OCI-LY7 (cell line): Measurements from ENCODE around the gene SLAMF8. TPM values are rescaled to one million over a fixed set of nuclear protein-coding genes. Genes with fewer than 3 reads are reported as not detected.

ENCODE experiments used
- Bru-seq: library from RNA; stranded (reverse); fragments of 400-500 nt; gene quantifications from one replicate; lab custom pipeline; 2021; lab: Mats Ljungman, UMichigan
- BruChase-seq, 2 experiments: library from RNA; stranded (reverse); fragments of 400-500 nt; gene quantifications; one replicate each; lab custom pipeline; 2021; lab: Mats Ljungman, UMichigan
- BruUV-seq: library from RNA; stranded (reverse); fragments of 400-500 nt; replicated peaks from 2 replicates; lab custom pipeline; 2021; lab: Mats Ljungman, UMichigan
- CTCF ChIA-PET: fragments of 300-600 bp; sonication (Branson Sonifier 250); formaldehyde crosslinking; loops from one replicate; lab custom pipeline; 2022; ENCODE audit warnings: antibody characterized with exemption; ENCODE audit not compliant: unreplicated experiment; lab: Charles Lee
- POLR2A ChIA-PET: fragments of 300-600 bp; sonication (Branson Sonifier 250); formaldehyde crosslinking; loops from one replicate; lab custom pipeline; 2022; ENCODE audit warnings: antibody characterized with exemption; lab: Charles Lee
- DNase-seq: peaks from one replicate; pipeline ENCODE4 v3.0.0-alpha.2; 2015; ENCODE audit warnings: low spot score
- H2AFZ ChIP-seq: fragments of 200-600 bp; sonication (generic), shearing (Covaris generic); 2 replicates; pipeline ENCODE4 v1.6.1; 2014; ENCODE audit warnings: mild to moderate bottlenecking, antibody characterized with exemption, low read length, moderate library complexity
- H3K27ac ChIP-seq: fragments of 200-600 bp; sonication (generic); 2 replicates; pipeline ENCODE4 v1.5.1; 2014; ENCODE audit warnings: mixed run types, low read depth, mild to moderate bottlenecking, moderate library complexity, low read length, inconsistent platforms; ENCODE audit not compliant: poor library complexity, severe bottlenecking
- H3K36me3 ChIP-seq: fragments of 200-600 bp; sonication (generic); 2 replicates; pipeline ENCODE4 v1.6.1; 2014; ENCODE audit warnings: mild to moderate bottlenecking, antibody characterized with exemption, low read length, moderate library complexity, mixed read lengths; ENCODE audit not compliant: insufficient read depth
- H3K4me1 ChIP-seq: fragments of 200-600 bp; sonication (generic); 2 replicates; pipeline ENCODE4 v1.5.1; 2014; ENCODE audit warnings: mild to moderate bottlenecking, low read length; ENCODE audit not compliant: insufficient read depth, poor library complexity, severe bottlenecking
- H3K4me2 ChIP-seq: fragments of 200-600 bp; sonication (generic); 2 replicates; pipeline ENCODE4 v1.6.1; 2014; ENCODE audit warnings: mild to moderate bottlenecking, low read length
- H3K4me3 ChIP-seq: fragments of 200-600 bp; sonication (generic); 2 replicates; pipeline ENCODE4 v1.5.1; 2014; ENCODE audit warnings: mild to moderate bottlenecking, low read depth, low read length; ENCODE audit not compliant: poor library complexity, severe bottlenecking
- H3K79me2 ChIP-seq: fragments of 200-600 bp; sonication (generic); 2 replicates; pipeline ENCODE4 v1.6.1; 2016; ENCODE audit warnings: low read depth, mild to moderate bottlenecking, low read length, moderate library complexity, mixed read lengths; ENCODE audit not compliant: insufficient read depth
- H3K9me2 ChIP-seq: fragments of 200-600 bp; sonication (generic); 2 replicates; pipeline ENCODE4 v1.6.1; 2016; ENCODE audit warnings: mild to moderate bottlenecking, low read length, mixed read lengths; ENCODE audit not compliant: insufficient read depth
- H3K9me3 ChIP-seq: fragments of 200-600 bp; sonication (generic); 2 replicates; pipeline ENCODE4 v1.6.1; 2014; ENCODE audit warnings: mild to moderate bottlenecking, mixed run types, low read length, mixed read lengths
- H4K20me1 ChIP-seq: fragments of 200-600 bp; sonication (generic); 2 replicates; pipeline ENCODE4 v1.6.1; 2014; ENCODE audit warnings: mild to moderate bottlenecking, antibody characterized with exemption, low read length, moderate library complexity, mixed read lengths; ENCODE audit not compliant: insufficient read depth
- CTCF ChIP-seq: fragments of 200-600 bp; sonication (generic); conservative IDR thresholded peaks from 2 replicates; pipeline ENCODE4 v1.5.1; 2014; ENCODE audit warnings: mild to moderate bottlenecking, antibody characterized with exemption, low read length, moderate library complexity, mixed read lengths
- EZH2phosphoT487 ChIP-seq: fragments of 200-600 bp; sonication (generic); IDR thresholded peaks from 2 replicates; pipeline ENCODE4 v1.6.1; 2018; ENCODE audit warnings: low read depth, borderline replicate concordance, mild to moderate bottlenecking, mixed run types, antibody characterized with exemption, low read length, moderate library complexity, mixed read lengths
- intact Hi-C: fragments of 100-400 bp; cut with micrococcal nuclease; formaldehyde crosslinking; loops from one replicate; pipeline ENCODE4 v1.10.0; 2022; ENCODE audit not compliant: unreplicated experiment
- long read RNA-seq: library from polyadenylated mRNA; stranded (forward); transcript quantifications from one replicate; pipeline ENCODE4 v2.0.0, GENCODE V29; 2022
- total RNA-seq, 2 experiments: library from RNA; depleted of rRNA in 1 of 2; stranded (reverse); fragments of >200 nt in 1 of 2; shearing (Covaris generic) in 1 of 2; gene quantifications; 2 replicates each; pipeline ENCODE4 v1.2.3, GENCODE V29; 2014 to 2022

Gene SLAMF8
- total RNA-seq (2014; rRNA removed; shearing (Covaris generic)) (not detected in 2 replicates), total RNA-seq (2022) (not detected in 2 replicates), Bru-seq, nascent RNA (not detected), BruChase-seq, experiment 1, labeled RNA remaining after a 6-hour chase (not detected), BruChase-seq, experiment 2, labeled RNA remaining after a 2-hour chase (not detected)
- long read RNA-seq = 0 reads

- H3K4me3 ChIP-seq = no peak within 1 kb of the TSS
- ChIA-PET CTCF (no interaction called here), POLR2A (no interaction called here)
- no peak within 1 kb of the TSS for H2AFZ ChIP-seq
- H3K27ac ChIP-seq = no peak within 1 kb of the TSS
- no peaks in the 10 kb centered on the region for H3K36me3 ChIP-seq
- H3K4me2 ChIP-seq = no peak within 1 kb of the TSS
- no peaks in the 10 kb centered on the region for H4K20me1 ChIP-seq
- H3K79me2 ChIP-seq = no peaks in the 10 kb centered on the region
- BruUV-seq = no TSS peak
- H3K9me2 ChIP-seq = no peaks in the 10 kb centered on the region
- no peaks in the 10 kb centered on the region for H3K4me1 ChIP-seq
- H3K9me3 ChIP-seq = no peaks in the 10 kb centered on the region
- no peak for DNase-seq
- intact Hi-C loops = no loop called here
- TF ChIP-seq EZH2phosphoT487 = no peak
- TF ChIP-seq CTCF = no peak
Observed at GRCh38 chr1:159826441-159827101, at the start of gene SLAMF8. SLAMF8 (plus strand) TSS chr1:159826873; CDS start chr1:159826899, 26 bp downstream.

- Histone ChIP-seq H3K4me2 (no peak overlapping the region), H3K36me3 (no peaks in the 10 kb centered on the region), H3K4me3 (no peak overlapping the region), H3K79me2 (no peaks in the 10 kb centered on the region), H3K27ac (no peak overlapping the region), H4K20me1 (no peaks in the 10 kb centered on the region), H3K4me1 (no peaks in the 10 kb centered on the region), H2AFZ (no peak overlapping the region), H3K9me2 (no peaks in the 10 kb centered on the region), H3K9me3 (no peaks in the 10 kb centered on the region)
- no peak for DNase-seq
- TF ChIP-seq EZH2phosphoT487 = no peak
- no peak for TF ChIP-seq CTCF
- intact Hi-C loops = no loop called here
- POLR2A ChIA-PET = no interaction called here
- CTCF ChIA-PET = interaction anchor here (0.6 kb wide), 1 partner anchor 597 kb away, joined by 3 read pairs; no protein-coding TSS in a partner anchor
- BruUV-seq = no TSS peak
Observed at GRCh38 chr1:159778266-159778665, 48.4 kb upstream of the SLAMF8 start.

- POLR2A ChIA-PET = no interaction called here
- TF ChIP-seq CTCF (no peak), EZH2phosphoT487 (no peak)
Observed at GRCh38 chr1:159779403-159779851, 47.2 kb upstream of the SLAMF8 start.

More at GRCh38 chr1:159779403-159779851, 47.2 kb upstream of the SLAMF8 start:
- Histone ChIP-seq H3K4me3 (no peak overlapping the region), H3K27ac (no peak overlapping the region), H3K9me3 (no peaks in the 10 kb centered on the region), H3K9me2 (no peaks in the 10 kb centered on the region), H3K4me1 (no peaks in the 10 kb centered on the region), H3K36me3 (no peaks in the 10 kb centered on the region), H4K20me1 (no peaks in the 10 kb centered on the region), H2AFZ (no peak overlapping the region), H3K4me2 (no peak overlapping the region), H3K79me2 (no peaks in the 10 kb centered on the region)
- no peak for DNase-seq
- BruUV-seq = no TSS peak
- intact Hi-C loops = no loop called here
- CTCF ChIA-PET = no interaction called here
